Activated CD8-positive, alpha-beta memory T cell treated with anti-CD3 and anti-CD28 coated beads for 4 hours (primary cell): Measurements from ENCODE around the gene CT47C1.
"Not testable (repeated sequence)": the region's sequence is repeated elsewhere in the genome, so short reads cannot be mapped to it uniquely, and the experiment has no call there.

ENCODE experiments used
- DNase-seq, 2 donors: peaks; one replicate each; pipeline ENCODE4 v3.0.0-alpha.2; 2020; ENCODE audit warnings: low read depth in 2 of 2

CT47C1 gene

DNA sequence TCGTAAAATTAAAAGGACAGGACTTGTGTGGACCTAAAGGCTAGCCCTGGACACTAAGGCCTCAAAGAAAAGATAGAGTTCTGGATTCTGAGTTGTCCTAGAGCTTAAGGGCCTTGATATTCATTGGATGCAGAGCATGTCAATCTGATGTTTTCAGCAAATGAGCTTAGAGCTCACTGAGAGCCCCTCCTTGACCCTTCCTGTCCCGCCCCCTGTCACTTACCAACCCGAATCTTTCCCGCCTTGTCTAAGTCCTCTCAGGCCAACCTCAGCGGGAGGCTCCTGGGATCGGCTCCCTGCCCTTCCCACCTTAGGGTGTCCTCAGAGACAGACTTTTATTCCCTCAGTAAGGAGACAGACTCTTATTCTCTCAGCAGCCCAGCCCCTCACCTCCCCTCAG, at the start of gene CT47C1:
TSS of gene CT47C1 (plus strand) at position 250 of the 400 bp plus-strand sequence. CDS start 233 bp downstream, outside the sequence.
- no peak for DNase-seq

DNA sequence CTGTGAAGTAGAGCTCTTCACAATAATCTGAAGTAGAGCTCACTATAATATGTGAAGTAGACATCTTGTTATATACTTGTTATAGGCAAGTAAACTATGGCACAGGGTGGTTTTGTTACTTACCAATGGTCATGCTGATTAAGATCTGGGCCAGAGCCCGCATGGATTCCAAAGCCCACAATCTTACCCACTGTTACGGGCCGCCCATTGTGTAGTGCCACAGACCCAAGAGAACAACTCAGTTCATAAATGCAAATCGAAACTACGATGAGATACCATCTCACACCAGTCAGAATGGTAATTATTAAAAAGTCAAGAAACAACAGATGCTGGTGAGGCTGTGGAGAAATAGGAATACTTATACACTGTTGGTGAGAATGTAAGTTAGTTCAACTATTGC, 46.9 kb upstream of the CT47C1 start:
- DNase-seq: no peak

DNA sequence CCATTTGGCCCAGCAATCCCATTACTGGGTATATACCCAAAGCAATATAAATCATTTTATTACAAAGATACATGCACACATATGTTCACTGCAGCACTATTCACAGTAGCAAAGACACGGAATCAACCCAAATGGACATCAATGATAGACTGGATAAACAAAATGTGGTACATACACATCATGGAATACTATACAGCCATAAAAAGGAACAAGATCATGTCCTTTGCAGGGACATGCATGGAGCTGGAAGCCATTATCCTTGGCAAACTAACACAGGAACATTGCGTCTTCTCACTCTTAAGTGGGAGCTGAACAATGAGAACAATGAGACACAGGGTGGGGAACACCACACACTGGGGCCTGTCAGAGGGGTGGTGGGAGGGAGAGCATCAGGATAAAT, 46.4 kb upstream of the CT47C1 start:
- DNase-seq: not testable (repeated sequence)

DNA sequence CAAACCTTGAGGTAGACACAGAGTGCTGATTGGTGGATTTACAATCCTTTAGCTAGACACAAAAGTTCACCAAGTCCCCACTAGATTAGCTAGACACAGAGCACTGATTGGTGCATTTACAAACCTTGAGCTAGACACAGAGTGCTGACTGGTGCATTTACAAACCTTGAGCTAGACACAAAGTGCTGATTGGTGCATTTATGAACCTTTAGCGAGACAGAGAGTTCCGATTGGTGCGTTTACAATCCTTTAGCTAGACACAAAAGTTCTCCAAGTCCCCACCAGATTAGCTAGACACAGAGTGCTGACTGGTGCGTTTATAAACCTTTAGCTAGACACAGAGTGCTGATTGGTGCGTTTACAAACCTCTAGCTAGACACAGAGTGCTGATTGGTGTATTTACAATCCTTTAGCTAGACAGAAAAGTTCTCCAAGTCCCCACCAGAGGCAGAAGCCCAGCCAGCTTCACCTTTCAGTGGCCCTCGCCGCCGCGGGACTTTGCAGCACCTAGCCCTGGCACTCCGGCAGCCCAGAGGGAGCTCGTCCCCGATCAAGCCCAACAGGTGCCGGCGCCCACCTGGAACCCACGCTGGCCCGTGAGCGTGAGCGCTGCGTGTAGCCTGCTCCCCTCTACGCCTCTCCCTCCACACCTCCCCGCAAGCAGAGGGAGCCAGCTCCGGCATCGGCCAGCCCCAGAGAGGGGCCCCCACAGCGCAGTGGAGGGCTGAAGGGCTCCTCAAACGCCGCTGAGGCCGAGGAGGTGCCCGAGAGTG, 44.6 kb upstream of the CT47C1 start:
- DNase-seq: not testable (repeated sequence)

DNA sequence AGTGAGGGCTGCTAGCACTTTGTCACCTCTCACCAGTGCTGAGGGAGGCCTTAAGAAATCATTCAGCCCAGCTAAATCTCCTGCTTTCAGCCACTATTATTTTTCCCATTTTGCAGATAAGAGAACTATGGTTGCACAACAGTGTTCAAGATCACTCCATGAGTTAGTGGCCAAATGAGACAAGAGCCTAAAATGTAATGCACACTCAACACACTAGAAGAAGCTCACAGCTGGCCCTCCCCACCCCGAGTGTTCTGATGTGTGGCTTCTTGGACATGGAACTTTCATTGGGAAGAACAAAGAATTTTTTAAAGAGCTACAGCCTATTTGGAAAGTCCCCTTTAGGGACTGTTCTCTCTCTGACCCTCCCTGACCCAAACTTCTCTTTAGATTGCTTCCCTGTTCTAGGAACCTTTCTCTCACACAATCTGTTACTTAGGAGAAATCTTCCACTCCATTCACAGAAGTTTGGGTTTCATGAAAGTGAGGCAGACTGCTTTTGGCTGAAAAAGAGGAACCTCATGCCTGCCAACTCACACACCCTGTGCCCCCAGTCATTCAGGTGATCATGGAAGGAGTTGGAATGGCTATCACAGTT, 44.0 kb upstream of the CT47C1 start:
- DNase-seq: no peak

DNA sequence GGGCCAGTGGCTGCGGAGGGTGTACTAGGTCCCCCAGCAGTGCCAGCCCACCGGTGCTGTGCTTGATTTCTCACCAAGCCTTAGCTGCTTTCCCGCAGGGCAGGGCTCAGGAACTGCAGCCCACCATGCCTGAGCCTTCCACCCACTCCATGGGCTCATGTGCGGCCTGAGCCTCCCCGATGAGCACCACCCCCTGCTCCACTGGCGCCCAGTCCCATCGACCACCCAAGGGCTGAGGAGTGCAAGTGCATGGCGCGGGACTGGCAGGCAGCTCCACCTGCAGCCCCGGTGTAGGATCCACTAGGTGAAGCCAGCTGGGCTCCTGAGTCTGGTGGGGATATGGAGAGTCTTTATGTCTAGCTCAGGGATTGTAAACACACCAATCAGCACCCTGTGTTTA, 43.1 kb upstream of the CT47C1 start:
- not testable (repeated sequence) for DNase-seq

DNA sequence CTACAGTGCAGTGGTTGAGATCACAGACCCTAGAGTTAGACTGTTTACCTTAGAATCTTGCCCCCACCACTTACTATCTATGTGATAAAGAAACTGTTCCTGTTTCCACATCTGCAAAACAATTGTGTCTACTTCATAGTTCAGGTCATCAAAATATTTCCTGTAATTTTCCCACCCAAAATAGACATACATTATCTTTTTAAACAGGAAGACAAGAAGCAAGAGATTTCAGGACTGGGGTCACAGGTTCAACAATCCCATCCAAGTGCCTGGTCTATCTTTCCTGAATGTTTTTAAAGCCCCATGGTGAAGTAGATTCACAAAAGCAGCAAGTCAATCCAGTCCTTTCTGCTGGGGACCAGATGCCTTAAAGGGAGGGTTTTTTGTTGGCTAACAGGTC, 41.8 kb upstream of the CT47C1 start:
- no peak for DNase-seq

DNA sequence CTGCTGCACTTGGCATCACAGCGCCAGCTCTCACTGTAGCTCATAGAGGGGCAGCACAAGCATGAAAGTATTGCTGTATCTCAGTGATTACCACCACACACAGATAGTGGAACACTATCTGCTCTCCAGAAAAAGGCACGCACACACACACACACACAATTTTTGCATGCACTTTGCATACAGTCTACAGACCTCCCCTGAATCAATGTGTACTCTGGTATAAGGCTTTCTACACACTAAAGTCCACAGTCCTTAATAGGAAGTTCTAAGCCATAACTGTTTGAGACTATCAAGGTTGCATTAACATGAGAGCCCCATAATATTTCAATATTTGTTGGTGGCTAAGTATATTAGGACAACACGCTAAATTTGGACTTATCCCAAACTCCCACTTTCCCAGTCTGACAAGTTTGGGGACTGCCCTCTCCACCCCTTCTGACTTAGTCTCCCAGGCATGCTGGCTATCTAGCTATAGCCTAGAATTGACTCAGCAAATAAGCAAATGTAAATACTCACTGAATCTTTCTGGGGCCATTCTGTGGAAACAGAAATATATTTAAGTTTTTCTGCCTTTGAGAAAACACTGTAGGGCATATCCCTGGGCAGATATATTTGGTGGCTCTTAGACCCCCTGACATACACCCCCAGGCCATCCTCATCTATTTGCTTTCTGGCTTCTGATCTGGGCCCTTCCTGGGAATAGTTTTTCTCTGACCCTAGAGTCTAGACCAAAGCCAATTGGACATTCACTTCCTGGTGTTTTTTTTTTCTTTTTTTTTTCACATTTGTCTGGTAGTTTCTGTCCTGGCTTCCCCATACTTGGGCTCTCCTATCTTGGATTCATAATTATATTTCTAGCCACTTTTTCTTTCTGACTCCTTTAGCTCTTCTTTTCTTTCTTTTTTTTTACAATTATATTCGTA, 36.4 kb upstream of the CT47C1 start:
- no peak for DNase-seq

DNA sequence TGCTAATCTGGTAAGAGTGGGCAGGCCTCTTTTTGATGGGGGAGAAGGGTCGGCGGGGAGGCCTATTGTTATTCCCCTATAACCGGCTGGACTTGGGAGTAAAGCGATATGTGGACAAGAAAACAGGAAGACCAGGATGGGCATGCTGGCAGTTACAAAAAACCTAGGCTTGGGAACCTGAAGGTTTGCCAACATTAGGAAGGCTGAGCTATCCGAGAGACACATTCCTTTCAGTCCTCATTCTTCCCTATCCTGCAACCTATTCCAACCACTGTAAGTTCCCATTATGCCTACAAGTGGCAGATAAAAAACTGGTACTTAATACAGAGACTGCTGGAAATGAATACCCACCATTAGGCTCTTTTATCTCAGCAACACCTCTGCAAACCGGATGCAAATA, 32.4 kb upstream of the CT47C1 start:
- no peak for DNase-seq

DNA sequence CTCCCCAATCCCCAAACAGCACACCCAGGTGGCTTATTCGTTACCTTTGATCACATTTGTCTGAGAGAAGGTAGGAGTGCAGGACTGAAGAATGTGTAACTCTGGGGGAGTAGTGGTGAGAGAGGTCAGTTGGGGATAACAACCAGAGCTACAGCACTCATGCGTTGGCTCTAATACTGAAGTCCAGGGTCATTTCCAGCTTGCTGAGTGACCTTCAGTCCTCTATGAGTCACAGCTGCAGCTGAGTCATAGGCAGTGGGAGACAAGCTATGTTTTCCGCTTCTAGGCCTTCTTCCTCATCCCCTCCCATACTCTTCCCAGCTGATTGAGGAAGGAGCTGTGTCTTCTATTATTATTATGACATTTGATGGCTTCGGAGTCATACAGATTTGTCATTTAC, 31.6 kb upstream of the CT47C1 start:
- DNase-seq: no peak

DNA sequence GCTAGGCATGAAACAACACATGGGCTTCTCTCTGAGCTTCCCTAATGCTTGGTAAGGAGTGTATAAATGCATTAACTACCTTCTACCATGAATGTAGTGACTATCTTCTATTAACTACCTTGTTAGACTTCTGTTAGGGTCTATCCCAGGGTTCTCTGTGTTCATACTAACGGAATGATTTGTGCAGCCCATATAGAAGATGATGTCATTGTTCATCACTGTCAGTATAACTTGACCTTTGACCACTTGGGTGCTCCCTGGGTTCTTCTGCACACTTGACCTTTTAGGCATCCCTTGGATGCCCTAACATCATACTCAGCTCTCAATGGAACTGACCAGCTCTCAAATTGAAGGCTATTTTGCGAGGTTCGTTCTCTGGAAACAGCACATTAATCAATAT, 30.8 kb upstream of the CT47C1 start:
- no peak for DNase-seq

DNA sequence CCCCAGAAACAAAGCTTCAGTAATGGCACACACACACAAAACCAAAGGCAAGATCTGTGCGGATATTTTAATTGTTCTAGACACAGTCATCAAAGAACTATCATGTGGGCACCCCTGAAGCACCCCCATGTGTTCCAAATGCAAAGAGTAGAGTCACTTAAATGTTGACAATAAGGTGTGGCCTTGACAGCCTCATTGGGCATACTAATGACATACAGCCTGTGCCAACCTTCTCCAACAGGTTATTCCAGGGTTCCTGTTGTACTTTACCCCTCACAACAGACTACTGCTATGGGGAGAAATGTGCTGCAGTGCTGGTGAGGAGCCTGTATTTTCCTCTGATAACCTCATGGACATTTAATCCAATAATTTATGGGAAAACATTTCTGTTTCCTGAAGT, 29.8 kb upstream of the CT47C1 start:
- no peak for DNase-seq

DNA sequence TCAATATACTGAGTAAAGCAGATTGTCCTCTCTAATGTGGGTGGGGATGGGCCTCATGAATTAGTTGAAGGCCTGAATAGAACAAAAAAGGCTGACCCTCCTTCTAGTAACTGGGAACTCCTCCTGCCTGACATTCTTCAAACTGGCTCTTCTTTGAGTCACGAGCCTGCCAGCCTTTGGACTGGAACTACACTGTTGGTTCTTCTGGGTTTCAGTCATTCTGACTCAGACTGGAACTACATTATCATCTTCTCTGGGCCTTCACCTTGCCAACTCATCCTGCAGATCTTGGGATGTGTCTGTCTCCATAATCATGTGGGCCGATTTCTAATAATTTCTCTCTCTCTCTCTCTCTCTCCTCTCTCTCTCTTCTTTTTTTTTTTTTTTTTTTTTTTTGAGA, 26.9 kb upstream of the CT47C1 start:
- DNase-seq: no peak

DNA sequence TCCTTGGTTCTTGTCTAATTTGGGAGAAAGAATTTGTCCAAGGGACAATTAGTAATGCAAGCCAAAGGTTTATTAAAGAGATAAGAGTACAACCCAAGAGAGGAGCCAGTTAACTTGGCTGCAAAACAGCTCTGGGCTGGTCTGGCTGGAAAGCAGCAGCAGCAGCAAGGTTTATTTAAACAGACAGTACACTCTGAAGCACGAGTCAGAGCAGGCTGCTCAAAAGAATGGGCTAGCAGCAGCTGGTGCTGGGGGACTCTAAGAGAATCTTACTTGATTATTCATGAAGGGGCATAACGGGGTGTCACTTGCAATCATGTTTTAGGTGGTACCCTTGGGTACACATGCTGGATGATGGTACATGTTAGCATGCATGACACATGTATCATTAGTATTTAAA, 17.1 kb upstream of the CT47C1 start:
- DNase-seq: no peak

DNA sequence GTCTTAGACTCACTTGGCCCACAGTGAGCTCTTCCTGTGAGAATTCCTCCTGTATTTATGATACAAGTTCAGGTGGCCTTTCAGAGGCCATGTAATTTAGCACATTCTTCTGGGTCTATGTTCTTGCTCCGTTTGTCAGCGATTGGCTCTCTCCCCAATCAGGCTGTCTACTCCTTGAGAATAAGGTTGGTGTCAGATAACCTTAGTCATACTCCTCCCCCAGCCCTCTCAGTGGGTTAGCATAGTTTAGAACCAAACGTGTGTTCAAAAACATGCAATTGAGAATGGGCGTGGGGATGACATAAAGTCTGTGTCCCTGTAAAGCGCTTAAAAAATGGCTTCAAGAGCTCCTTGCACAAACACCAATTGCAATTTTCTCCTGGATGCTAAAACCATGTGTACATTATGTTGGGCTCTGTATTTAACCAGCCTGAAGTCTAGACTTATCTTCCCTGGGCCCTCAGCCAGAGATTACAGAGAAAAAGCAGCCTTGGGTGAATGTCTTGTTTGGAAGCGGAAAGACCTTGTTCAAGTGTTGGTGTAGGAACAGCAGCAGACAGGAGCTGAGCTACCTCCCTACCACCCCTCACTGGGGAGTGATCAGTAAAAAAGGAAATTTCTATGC, 9.9 kb upstream of the CT47C1 start:
- no peak for DNase-seq

DNA sequence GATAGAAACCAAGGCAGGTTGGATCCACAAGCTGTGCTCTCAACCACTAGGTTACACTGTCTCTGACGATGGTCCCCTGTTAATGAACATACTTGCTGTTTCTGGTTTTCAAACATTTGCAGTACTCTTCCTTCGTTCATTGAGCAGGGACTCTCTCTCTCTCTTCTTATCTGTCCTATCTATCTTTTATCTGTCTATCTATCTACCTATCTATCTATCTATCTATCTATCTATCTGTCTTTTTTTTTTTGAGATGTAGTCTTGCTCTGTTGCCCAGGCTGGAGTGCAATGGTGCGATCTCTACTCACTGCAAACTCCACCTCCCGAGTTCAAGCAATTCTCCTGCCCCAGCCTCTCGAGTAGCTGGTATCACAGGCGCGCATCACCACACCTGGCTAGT, 9.4 kb upstream of the CT47C1 start:
- DNase-seq: no peak

DNA sequence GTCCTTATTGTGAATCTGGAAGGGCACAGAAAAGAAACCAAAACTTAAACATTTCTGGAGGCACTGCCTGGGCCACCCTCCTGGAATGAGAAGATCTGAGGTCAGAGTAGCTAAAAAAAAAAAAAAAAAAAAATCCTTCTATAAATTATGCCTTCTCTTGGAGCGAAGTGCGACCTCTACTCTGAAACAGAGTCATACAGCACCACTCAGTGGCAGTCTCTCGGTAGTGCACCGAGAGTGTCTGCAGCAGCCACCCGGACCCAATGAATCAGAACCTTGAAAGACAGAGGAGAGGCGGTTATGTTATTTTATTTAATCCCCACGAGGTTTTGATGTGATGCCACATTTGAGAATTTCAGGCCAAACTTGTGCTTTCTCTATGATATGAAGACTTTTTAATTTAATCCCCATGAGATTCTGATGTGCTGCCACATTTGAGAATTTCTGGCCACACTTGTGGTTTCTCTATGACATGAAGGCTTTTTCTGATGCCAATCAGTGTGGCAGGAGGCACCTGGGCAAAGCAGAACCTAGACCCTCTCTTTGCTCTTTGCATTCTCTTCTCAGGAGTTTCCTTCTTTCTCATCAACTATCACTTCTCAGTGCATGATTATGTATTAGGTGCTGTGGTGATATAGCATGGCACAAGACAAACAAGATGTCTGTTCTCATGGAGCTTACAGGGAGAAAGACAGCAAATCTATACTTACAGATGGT, 5.6 kb upstream of the CT47C1 start:
- DNase-seq: no peak

DNA sequence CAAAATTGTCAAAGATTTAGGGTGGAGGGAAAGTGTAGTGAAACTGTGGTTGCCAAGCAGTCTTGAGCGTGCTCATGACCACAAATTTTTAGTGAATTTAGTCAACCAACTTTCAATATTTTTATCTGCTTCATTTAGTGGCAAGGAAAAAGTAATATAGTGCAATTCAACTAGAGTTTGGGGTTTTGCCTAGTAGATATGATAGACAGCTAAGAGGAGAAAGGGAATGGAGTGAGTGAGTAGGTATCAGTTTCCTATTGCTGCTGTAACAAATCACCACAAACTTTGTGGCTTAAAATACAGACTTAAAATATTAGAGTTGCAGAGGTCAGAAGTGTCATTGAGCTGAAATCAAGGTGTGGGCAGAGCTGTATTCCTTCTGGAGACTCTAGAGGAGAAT, 3.7 kb upstream of the CT47C1 start:
- no peak for DNase-seq

DNA sequence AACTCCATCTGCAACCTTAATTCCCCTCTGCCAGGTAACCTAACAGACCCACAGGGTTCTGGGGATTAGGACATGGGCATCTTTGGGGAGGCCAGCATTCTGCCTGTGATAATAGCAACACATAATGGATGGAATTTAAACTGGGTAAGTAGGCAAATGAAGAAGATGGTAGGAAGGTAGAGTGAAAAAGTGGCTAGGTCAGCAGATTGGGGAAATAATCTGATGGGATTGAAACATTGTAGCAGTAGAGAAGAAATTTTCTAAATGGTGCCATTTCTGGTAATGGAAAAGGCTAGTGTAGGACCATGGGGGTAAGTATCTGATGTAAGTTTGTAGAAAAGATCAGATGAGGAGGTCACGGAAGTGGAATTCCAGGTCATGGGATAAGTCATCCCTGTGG, 3.0 kb upstream of the CT47C1 start:
- DNase-seq: no peak

DNA sequence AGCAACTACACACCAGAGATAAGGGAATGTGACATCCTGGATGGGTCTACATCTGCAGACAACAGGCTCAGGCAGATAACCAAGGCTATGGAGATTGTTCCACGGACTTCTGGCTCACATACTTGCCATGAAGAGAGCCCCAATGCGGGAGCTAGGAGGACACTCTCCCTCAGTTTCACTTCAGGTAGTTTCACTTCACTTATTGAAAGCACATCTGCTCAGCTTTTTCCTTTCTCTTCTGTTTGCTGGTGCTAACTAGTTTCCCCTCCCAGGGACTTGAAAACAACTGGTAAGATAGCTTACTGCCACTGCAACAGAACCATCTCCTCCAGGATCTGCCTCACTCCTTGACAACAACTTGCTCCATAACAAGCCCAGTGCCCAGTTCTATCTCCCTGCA, 1.4 kb upstream of the CT47C1 start:
- no peak for DNase-seq

DNA sequence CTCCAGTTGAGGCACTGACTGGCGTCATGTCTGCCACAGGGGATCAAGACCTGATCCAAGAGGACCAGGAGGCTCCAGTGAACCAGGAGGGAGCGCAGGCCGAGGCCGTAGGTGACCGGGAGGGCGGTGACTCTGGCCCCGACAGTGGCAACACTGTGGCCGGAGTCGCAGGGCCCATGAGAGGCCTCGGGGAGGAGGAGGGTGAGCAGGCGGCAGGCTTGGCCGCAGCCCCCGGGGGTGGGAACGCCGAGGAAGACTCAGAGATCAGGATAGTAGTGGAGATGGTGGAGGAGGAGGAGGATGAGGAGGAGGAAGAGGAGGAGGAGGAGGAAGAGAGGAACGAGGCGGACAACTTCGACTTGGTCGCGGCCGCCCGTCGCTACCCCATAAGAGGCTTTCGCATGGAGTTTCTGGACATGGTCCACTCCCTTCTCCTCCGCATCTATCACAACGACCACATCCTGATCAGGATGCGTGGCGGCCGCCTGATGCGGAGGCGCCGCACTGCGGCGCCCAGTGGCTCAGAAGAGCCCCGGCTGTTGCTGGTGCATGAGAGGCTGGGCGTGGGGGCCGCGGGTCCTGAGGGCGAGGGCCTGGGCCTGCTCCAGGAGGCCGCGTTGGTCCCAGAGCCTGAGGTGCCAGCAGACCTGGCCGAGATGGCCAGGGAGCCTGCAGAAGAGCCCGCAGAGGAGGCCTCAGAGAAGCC, 560 bp downstream of the CT47C1 start:
- no peak for DNase-seq
